ENCODE results near the gene ERH.

- no peak for TF ChIP-seq CTCF (conservative IDR thresholded peaks at IDR 0.05)
- TF ChIP-seq ZFX (IDR thresholded peaks at IDR 0.05), result no peak
Observed at GRCh38 chr14:69375182-69375581, 22.9 kb downstream of the ERH start.

All from C4-2B (cell line).